ENCODE data around the gene ITPR2.

GRCh38 chr12:26510354-26510674 is 322.7 kb downstream of the ITPR2 start:
- TF ChIP-seq CTCF (IDR thresholded peaks at IDR 0.05) (no peak), POLR2A (IDR thresholded peaks at IDR 0.05) (no peak)

Data from Peyer's patch (tissue), 4 donors.